Measurements from ENCODE around the gene ALG14. TPM values are rescaled to one million over a fixed set of nuclear protein-coding genes. Genes with fewer than 3 reads are reported as not detected.
A peak's percentile ranks its signal among the peaks of the same experiment; 100 is the strongest.

The ALG14 gene
- total and polyA plus RNA-seq, 12 donors, result 1.1 to 4.6 (median 3.3) TPM

DNA sequence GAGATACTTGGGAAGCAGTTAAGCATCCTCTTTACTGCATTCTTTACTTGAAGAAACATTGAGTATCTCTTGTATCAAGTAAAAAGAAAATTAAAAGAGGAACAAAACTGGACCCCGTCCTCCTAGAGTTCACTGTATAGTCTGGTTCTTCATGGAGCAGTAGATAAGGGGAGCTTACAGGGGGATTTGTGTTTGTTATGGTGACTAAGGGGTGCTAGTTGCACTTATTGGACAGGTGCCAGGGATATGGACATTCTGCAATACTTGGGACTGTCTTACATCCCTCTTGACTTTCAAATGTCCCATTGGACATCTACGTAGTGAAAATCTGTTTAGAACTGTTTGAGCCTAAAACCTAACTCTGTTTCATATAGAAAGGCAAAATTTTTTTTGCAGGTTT, 67.2 kb downstream of the ALG14 start:
- no peak for ATAC-seq
- 88 to 93% methylated on average over 2 of the region's 2 CpGs for WGBS, 2 donors
- peaks cover 0 to 21% (median 11%) of the 10 kb centered on the region in 9 donors for H3K4me1 ChIP-seq

DNA sequence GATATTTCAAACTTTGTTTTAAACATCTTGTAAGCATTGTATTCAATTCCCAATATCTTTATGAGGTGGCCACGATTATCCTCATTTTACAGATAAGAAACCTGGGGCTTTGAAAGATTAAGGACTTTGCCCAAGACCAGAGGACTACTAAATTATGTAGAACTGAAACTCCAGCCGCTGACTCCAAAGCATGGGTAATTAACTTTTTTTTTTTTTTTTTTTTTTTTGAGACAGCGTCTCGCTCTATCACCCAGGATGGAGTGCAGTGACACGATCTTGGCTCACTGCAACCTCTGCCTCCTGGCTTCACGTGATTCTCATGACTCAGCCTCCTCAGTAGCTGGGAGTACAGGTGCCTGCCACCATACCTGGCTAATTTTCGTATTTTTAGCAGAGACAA, 68.7 kb downstream of the ALG14 start:
- no peak for DNase-seq
- Histone ChIP-seq H3K27me3 (no peaks in the 10 kb centered on the region), H3K4me3 (no peak overlapping the region), H3K36me3 (no peaks in the 10 kb centered on the region), H3K9me3 (no peaks in the 10 kb centered on the region), H3K27ac (no peak overlapping the region), H3K4me1 (peaks cover 0 to 35% (median 17%) of the 10 kb centered on the region in 9 donors)
- TF ChIP-seq, protein P1, sequence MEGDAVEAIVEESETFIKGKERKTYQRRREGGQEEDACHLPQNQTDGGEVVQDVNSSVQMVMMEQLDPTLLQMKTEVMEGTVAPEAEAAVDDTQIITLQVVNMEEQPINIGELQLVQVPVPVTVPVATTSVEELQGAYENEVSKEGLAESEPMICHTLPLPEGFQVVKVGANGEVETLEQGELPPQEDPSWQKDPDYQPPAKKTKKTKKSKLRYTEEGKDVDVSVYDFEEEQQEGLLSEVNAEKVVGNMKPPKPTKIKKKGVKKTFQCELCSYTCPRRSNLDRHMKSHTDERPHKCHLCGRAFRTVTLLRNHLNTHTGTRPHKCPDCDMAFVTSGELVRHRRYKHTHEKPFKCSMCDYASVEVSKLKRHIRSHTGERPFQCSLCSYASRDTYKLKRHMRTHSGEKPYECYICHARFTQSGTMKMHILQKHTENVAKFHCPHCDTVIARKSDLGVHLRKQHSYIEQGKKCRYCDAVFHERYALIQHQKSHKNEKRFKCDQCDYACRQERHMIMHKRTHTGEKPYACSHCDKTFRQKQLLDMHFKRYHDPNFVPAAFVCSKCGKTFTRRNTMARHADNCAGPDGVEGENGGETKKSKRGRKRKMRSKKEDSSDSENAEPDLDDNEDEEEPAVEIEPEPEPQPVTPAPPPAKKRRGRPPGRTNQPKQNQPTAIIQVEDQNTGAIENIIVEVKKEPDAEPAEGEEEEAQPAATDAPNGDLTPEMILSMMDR (IDR thresholded peaks at IDR 0.05), result no peak
- intact Hi-C loops (cut with DNase I), result no loop called here
- WGBS, 2 donors, result 92 to 93% methylated on average over 7 of the region's 7 CpGs
- no peak for ATAC-seq

More for the DNA sequence above, 67.2 kb downstream of the ALG14 start:
- intact Hi-C loops (cut with DNase I), result no loop called here
- H3K36me3 ChIP-seq, result no peaks in the 10 kb centered on the region
- DNase-seq, result no peak
- TF ChIP-seq, protein P1 (IDR thresholded peaks at IDR 0.05), result no peak
- no peaks in the 10 kb centered on the region for H3K27me3 ChIP-seq
- H3K9me3 ChIP-seq, result no peaks in the 10 kb centered on the region
- H3K27ac ChIP-seq, result no peak overlapping the region
- no peak overlapping the region for H3K4me3 ChIP-seq

DNA sequence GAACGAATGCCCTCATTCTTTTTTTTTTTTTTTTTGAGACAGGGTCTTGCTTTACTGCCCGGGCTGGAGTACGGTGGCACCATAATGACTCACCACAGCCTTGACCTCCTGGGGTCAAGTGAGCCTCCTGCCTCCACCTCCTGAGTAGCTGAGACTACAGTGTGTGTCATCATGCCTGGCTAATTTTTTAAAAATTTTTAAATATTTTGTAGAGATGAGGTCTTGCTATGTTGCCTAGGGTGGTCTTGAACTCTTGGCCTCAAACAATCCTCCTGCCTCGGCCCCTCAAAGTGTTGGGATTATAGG, 69.4 kb downstream of the ALG14 start:
- H3K27ac ChIP-seq, result peak overlapping the region in 2 of 10 donors; percentile 59 to 74
- no peaks in the 10 kb centered on the region for H3K36me3 ChIP-seq
- no peaks in the 10 kb centered on the region for H3K9me3 ChIP-seq
- TF ChIP-seq, protein P1 (IDR thresholded peaks at IDR 0.05), result no peak
- intact Hi-C loops (cut with DNase I), result no loop called here
- H3K27me3 ChIP-seq, result no peaks in the 10 kb centered on the region
- no peak for DNase-seq
- H3K4me3 ChIP-seq, result no peak overlapping the region
- peaks cover 0 to 35% (median 17%) of the 10 kb centered on the region in 9 donors for H3K4me1 ChIP-seq
- WGBS, 2 donors, result 78 to 81% methylated on average over 4 of the region's 4 CpGs
- no peak for ATAC-seq

DNA sequence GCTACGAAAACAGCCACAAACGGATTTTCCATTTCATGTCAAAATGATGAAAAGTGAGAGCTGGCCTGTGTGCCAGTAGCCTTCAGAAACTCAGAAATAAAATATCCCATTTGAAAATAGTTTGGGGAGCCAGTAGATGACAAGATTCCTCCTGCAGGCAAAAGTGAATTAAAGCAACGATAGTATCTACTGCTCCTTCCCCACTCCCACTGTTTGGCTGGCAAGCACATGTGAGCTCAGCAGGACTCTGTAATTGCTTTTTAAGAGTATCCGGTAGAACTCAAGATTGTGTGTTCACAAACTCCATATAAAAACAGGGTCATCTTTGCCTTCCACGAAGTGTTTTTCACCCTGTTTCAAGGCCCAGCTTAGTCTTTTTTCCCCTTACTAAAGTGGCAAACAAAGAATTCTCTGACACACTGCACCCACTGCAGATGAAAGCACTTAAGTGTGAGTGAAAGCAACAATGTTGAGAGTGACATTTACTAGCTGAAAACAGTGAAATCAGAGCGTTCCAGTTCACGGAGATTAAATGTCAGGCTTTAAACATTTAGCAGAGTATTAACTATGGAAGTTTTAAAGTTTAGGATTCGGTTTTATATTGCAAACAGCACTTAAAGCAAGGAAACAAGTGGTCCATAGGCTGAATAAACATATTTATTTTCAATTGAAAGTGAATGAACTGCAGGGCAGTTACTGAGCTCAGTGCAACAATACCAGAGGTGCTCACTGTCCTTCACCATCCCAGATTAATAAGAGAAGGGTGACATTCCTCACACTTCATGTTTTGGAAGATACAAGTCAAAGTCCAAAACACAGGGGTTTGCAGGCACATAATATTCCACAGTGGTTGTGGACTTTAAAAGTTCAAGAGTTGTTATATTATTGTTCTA, 70.0 kb downstream of the ALG14 start:
- DNase-seq, result peak in 1 of 2 donors; percentile 28
- H3K9me3 ChIP-seq, result no peaks in the 10 kb centered on the region
- H3K4me3 ChIP-seq, result no peak overlapping the region
- no peaks in the 10 kb centered on the region for H3K36me3 ChIP-seq
- peak in 7 of 8 donors; percentile 40 to 76 (median 66) for ATAC-seq
- peaks cover 0 to 35% (median 17%) of the 10 kb centered on the region in 9 donors for H3K4me1 ChIP-seq
- intact Hi-C loops (cut with DNase I), result no loop called here
- H3K27me3 ChIP-seq, result no peaks in the 10 kb centered on the region
- H3K27ac ChIP-seq, result peak overlapping the region in 6 of 10 donors; percentile 3 to 74 (median 54)
- TF ChIP-seq, protein P1 (IDR thresholded peaks at IDR 0.05), result no peak
- WGBS, 2 donors, result 25 to 33% methylated on average over 8 of the region's 8 CpGs

Data from heart right ventricle (tissue), 16 donors.